CD4-positive, alpha-beta T cell treated with Interleukin-4 for 4 hours (primary cell): ENCODE results near the gene ZC2HC1B.
"Not testable (repeated sequence)": the region's sequence is repeated elsewhere in the genome, so short reads cannot be mapped to it uniquely, and the experiment has no call there.

ENCODE experiments used
- DNase-seq: peaks from one replicate; pipeline ENCODE4 v3.0.0-alpha.2; 2020

ZC2HC1B gene, protein sequence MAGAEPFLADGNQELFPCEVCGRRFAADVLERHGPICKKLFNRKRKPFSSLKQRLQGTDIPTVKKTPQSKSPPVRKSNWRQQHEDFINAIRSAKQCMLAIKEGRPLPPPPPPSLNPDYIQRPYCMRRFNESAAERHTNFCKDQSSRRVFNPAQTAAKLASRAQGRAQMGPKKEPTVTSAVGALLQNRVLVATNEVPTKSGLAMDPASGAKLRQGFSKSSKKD

GRCh38 chr6:143864234-143864633, at the start of gene ZC2HC1B:
TSS of gene ZC2HC1B (plus strand) at chr6:143864474. CDS start at chr6:143864540, 66 bp downstream.
- DNase-seq, result no peak

DNA sequence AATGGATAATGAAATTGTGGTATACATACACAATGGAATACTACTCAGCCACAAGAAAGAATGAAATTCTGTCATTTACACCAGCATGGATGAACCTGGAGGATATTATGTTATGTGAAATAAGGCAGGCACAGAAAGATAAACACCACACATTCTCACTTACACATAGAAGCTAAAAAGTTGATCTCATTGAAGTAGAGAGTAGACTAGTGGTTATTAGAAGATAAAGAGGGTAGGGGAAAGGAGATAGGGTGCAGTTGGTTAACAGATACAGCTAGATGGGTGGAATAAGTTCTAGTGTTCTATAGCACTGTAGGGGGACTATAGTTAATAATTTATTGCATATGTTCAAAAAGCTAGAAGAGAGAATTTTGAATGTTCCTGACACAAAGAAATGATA, 46.7 kb upstream of the ZC2HC1B start:
- DNase-seq, result no peak

DNA sequence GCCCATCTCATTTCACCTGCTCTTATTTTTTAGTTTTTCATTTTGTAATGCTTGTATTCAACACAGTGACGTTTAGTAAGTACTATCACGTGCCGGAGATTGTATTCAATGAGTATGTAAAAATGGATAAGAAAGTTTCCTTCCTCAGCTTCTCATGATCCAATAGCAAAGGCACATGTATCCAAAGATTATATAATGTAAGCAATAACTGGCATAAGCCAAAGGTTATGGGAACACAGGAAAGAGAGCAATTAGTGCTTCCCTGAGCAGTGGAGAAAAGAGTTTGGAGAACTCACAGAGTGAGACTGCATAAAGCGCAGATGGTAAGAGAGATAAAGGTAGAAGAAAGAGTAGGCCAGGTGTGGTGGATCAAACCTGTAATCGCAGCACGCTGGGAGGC, 42.9 kb upstream of the ZC2HC1B start:
- DNase-seq, result no peak

DNA sequence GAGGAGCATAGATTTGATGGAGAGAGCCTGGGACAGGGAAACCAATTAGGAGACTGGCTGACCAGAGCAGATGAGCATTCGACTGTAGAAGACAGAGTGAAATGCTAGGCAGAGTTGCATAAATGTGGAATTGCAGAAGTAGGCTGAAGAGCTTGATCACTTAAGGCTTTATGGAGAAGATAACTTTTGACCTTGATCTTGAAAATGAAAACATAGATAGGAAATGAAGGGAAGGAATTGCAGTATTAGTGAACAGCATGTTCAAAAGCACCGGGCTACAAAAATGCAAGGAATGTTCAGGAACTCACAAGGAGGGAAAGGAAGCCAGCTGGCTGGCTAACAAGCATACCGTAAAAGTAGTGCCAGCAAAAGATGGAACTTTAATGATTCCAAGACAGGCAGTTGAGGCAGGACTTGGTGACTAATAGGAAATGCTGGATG, 41.7 kb upstream of the ZC2HC1B start:
- no peak for DNase-seq

DNA sequence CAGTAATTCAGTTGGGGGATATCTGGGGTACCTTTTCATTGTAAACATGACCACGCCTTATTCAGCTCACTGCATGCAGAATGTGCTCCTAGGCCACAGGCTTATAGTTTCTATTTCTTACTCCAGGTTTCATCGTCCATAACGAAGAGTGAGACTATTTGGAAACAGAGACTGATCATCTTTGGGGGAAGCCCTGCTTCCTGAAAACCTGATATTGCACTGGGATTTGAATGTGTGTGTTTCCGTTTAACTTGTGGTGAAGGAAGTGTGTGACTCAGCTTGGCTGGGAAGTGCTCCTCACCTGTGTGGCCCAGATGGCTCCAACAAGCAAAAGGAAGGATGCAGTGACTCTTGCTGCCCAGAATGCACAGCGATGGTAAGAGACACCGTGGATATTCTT, 40.7 kb upstream of the ZC2HC1B start:
- no peak for DNase-seq

DNA sequence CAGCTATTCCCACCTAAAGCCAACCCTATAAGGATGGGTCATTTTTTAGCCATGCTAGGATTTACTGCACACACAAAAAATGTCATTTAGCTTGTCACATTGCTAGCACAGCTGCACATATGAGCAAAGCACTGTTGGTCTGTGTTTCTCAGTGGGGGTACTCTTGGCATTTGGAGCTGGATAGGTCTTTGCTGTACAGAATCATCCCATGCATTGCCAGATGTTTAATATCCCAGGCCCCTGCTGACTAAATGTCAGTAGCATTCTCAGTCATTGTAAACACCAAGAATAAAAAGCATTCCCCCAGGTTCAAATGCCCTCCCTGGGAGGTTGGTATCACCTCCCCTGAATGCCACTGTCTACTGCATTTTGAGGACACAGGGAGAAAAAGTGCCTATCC, 35.7 kb upstream of the ZC2HC1B start:
- no peak for DNase-seq

- no peak for DNase-seq
These were observed 28.1 kb upstream of the ZC2HC1B start for GRCh38 chr6:143836150-143836549.

DNA sequence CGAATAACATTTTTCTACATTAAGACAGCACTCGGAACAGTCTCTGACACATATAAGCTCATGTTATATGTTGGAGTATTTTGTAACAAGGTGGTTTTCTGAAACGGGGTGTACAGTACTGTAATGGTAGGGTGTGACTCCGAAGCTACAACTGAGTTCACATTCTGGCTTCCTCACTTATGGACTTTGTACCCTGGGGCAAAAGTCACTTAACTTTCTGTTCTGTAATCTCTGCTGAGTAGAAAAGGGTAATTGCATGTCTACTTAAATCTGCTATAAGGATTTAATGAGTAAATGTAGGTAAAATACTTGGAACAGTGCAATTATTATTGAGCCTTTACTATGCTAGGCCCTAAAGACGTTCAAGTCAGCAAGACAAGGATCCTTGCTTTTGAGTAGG, 25.9 kb upstream of the ZC2HC1B start:
- DNase-seq, result no peak

DNA sequence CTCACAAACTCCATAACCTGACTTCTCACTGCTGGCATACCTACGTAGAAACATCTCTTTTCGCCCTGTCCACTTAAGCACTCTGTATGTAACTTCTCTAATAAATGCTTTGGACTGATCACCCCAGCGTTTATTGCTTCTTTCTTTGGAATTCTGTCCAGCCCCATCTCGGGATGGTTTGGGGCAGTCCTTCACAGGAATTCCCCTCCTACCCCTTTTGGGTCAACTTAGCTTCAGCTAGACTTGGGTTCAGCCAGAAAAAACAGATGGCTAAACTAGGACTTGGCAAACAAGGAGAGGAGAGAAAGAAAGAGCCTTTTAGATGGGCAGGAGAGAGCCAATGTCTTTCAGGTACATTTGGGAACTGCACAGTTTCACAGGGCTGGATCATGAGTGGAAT, 25.1 kb upstream of the ZC2HC1B start:
- DNase-seq, result no peak

GRCh38 chr6:143840595-143841265, 23.5 kb upstream of the ZC2HC1B start:
- DNase-seq, result no peak

GRCh38 chr6:143842461-143842901, 21.8 kb upstream of the ZC2HC1B start:
- no peak for DNase-seq

DNA sequence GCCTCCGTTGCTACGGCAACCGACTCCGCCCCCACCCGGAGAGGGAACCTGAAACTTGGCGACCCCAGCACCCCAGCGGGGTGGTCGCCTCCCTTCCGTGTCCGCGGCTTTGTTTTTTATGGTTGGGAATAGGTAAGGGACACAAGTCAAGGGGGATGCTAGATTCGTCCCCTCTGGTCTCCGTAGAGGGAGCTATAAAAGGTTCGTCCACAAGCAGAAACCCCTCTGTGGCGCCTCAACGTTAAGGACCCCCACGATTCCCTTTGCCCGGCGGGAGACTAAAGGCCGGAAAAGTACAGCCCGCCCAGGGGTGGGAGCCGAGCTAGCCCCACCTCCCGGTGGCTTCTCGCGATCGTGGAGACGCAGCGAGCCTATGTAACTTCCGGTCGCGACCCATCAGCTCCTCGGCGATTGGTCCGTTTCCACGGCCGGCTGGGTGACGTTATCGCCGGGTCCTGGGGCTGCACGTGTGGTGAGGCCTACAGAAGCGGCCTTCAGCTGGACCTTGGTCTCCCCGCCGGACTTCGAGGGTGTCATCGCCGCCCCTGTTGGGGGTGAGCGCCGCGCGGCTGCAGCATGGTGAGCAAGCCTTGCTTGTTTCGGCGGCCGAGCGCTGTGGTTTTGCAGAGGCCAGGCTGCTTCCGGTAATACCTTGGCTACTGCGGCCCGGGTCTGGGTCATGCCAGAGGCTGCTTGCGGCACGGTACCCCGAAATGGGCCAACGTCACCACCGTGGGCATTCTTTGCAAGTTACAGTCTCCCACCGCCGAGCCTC, 21.2 kb upstream of the ZC2HC1B start, which contains the start of gene LTV1:
LTV1 (plus strand) TSS at position 437 of the 775 bp plus-strand sequence; CDS start at position 577, 140 bp downstream.
- peak; percentile 91 for DNase-seq

DNA sequence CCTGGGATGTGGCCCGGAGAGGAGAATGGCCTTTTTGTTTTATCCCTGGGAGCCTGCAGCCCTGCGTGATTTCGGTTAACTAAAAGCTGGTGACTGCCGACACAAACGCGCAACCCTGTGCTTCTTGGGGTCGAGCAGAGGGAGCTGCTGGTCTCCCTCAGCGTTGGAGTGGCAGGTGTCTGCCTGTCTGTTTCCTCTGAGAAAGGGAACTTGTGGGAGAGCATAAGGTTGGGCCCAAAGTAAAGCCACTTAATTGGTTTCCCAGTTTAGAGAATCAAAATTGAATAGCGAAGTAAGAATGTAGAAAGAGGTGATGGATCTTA, 20.6 kb upstream of the ZC2HC1B start:
- DNase-seq, result no peak

GRCh38 chr6:143844006-143844405, 20.3 kb upstream of the ZC2HC1B start:
- DNase-seq, result peak; percentile 4

DNA sequence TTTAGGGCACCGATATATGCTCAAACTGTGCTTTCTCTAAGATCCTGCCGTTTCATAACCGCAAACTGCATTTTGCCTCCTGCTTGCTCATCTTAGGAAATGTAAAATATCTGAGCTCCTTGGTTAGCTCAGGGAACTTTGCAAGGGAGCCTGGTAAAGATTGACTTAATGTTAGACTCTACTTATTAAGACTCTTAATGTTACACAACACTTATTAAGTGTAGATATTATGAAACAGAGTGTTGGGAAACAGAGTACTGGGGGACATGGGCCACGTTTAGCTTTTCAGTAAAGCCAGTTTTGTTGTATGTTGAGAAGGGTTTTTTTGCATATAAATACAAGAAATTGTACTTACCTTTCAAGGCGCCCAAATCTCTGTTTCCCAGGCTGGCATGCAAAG, 19.2 kb upstream of the ZC2HC1B start:
- no peak for DNase-seq

DNA sequence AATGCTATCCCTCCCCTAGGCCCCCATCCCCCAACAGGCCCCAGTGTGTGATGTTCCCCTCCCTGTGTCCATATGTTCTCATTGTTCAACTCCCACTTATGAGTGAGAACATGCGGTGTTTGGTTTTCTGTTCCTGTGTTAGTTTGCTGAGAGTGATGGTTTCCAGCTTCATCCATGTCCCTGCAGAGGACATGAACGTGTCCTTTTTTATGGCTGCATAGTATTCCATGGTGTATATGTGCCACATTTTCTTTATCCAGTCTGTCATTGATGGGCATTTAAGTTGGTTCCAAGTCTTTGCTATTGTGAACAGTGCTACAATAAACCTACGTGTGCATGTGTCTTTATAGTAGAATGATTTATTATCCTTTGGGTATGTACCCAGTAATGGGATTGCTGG, 12.6 kb upstream of the ZC2HC1B start:
- DNase-seq, result not testable (repeated sequence)

- DNase-seq, result not testable (repeated sequence)
These were observed 9.2 kb upstream of the ZC2HC1B start for GRCh38 chr6:143855057-143855456.

GRCh38 chr6:143856762-143857161, 7.5 kb upstream of the ZC2HC1B start:
- DNase-seq, result not testable (repeated sequence)

GRCh38 chr6:143857651-143858050, 6.6 kb upstream of the ZC2HC1B start:
- no peak for DNase-seq

DNA sequence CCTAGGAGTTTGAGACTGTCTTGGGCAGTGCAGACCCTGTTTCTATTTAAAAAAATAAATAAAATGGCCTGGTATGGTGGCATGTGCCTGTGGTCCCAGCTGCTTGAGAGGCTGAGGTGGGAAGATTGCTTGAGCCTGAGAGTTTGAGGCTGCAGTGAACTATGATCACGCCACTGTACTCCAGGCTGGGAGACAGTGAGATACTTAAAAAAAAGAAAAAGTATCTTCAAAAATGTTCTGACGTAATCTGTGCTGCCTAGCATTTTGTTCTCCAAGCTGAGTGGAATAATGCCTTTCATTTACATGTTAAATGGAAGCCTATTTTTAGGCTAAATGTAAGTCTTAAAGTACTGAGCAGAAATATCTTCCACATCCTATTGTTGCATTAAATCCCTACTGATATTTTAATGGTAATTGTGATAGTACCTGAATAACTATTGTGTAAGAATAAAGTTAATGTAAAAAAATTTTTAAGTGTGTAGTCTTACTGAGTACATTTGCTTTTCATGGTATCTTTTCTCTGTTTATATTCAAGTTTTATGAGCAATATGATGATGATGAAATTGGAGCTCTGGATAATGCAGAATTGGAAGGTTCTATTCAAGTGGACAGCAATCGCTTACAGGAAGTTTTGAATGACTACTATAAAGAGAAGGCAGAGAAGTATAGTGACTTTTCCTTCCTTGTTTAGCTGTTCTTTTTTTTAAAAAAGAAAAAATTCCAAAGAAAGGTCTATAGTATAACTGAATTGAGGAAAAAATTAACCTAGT, 4.2 kb upstream of the ZC2HC1B start:
- DNase-seq, result no peak

- no peak for DNase-seq
These were observed 503 bp upstream of the ZC2HC1B start for GRCh38 chr6:143863771-143864170.

- no peak for DNase-seq
These were observed 3.0 kb downstream of the ZC2HC1B start for GRCh38 chr6:143867236-143867635.

DNA sequence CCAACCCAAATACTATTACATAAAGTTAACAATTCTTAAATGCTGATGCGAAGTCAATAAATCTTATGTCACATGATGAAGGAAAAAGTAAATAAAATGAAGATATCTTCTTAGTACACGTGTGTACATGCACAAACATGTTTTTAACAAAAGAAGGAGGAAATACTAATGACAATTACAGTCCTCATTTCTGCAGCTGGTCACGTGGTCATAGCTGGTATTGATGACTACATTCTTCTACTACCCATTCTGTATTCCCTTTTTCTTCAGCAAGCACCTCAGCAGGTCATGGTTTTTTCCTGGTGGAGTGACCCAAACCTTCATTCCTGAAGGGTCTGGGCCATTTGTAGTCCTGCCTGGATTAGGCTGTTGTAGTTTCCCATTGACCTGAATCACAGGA, 4.5 kb downstream of the ZC2HC1B start:
- not testable (repeated sequence) for DNase-seq
